GM21528 (cell line): ENCODE measurements around the gene SUPV3L1.

Experiments used
- ATAC-seq: cut with Tn5 transposase; IDR thresholded peaks from one replicate; pipeline ENCODE4 v1.9.1; 2021; ENCODE audit warnings: mild to moderate bottlenecking, moderate library complexity; ENCODE audit not compliant: unreplicated experiment, low FRiP score

SUPV3L1 gene

DNA sequence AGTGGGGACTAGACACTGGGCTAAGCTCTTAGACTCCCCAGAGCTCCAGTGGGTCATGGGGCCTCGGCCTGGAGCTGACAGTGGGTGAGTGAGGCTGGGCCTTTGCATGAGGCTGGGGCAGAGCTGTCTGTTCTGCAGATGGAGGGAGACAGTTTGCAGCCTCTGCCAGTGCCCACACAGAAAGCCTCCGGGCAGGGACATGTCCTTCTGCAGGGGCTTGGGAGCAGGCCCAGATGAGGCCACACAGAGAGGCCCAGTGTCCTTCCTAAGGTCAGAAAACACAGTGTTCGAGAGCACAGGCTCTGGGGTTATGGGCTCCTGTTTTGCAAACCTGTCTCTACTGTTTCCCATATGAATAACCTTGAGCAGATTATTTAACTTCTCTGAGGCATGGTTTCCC is 73.1 kb downstream of the SUPV3L1 start:
- ATAC-seq: no peak

DNA sequence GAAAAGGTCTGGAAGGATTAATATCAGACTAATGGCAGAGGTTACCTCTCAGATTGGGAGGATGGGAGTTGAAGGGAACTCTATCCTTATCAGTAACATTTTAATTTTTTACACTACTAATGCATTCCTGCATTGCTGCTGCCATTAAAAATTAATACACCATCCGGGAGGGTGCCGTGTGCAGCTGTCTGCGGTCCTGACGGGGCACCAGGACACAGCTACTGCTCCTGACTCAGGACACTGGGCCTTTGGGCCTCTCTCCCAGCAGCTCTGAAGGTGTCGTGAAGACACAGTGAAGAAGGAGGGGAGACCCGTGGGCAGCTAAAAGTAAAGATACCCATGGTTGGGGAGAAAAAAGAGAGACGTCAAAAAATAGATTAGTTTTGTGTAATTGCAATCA is 74.8 kb downstream of the SUPV3L1 start:
- no peak for ATAC-seq
